NCI-H1694 treated with DMSO at 0.1 percent for 48 hours (cell line): ENCODE measurements around the gene WSB2.

ENCODE experiments used
- DNase-seq: peaks from one replicate; lab custom pipeline; 2025; lab: John Stamatoyannopoulos, UW

Gene WSB2

DNA sequence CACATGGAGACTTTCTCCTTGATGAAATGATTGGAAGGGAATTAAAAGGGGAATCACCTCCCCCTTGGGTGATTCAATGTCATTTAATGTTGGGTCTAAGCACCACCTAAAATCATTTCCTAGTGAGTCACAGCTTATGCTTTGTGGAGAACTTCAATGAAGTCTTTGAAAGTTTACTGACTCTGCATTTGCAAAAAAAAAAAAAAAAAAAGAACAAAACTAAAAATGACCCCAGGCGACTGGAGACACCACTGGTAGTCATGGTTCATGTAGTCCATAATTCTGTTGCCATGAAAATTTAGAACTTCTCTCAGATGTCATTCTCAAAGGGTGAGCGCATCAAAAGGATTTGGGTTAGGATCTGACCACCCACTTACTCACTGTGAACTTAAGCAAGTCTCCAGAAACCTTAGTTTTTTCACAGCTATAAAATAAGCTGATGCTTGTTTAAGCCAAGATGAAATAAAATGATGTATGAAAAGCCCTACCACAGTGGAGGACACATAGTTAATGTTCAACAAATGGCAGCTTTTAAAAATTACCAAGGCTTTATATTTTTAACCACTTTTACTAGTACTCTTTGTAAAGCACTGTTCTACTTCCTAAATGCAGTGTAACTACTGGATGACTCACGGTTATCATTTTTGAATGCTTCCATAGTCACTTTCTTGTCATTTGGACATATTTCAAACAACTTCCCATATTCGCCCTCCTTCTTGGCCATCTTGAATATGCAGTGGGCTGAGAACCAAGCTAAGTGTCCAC lies 74.1 kb downstream of the WSB2 start:
- DNase-seq, result no peak

DNA sequence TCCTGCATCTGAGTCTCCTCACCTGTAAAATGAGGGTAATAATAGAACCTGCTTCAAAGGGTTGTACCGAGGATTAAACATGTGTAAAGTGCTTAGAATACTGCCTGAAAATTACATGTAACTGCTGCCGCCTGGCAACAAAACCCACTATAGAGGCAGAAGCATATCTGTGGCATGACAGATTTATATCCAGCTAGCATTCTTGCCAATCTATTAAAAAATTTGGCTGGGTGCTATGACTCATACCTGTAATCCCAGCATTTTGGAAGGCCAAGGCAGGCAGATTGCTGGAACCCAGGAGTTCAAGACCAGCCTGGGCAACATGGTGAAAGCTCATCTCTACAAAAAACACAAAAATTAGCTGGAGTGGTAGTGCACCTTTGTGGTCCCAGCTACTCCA lies 75.8 kb downstream of the WSB2 start:
- no peak for DNase-seq
